CD4-positive, CD25-positive, alpha-beta regulatory T cell (primary cell): Measurements from ENCODE around the gene TYW1B. TPM values are rescaled to one million over a fixed set of nuclear protein-coding genes. Genes with fewer than 3 reads are reported as not detected.
"Not testable (repeated sequence)": the region's sequence is repeated elsewhere in the genome, so short reads cannot be mapped to it uniquely, and the experiment has no call there.

ENCODE experiments used
- ATAC-seq, 2 donors: fragments of 150-1000 bp; cut with Tn5 transposase; one replicate each; pipeline ENCODE4 v1.10.0; 2021; ENCODE audit warnings: low read depth in 2 of 2, moderate number of reproducible peaks in 2 of 2, moderate library complexity in 1 of 2
- DNase-seq, 3 donors: peaks; one replicate each; pipeline versions ENCODE4 v3.0.0 to v3.0.0-alpha.2; 2012 to 2022; ENCODE audit warnings: mixed read lengths in 1 of 3
- H3K27ac ChIP-seq: one replicate; pipeline ENCODE4 v1.7.0; 2013; ENCODE audit warnings: mild to moderate bottlenecking, low read length; ENCODE audit not compliant: insufficient read depth, poor library complexity, severe bottlenecking
- H3K27me3 ChIP-seq: one replicate; pipeline ENCODE4 v1.7.0; 2013; ENCODE audit warnings: low read length; ENCODE audit not compliant: control insufficient read depth, insufficient read depth
- H3K36me3 ChIP-seq: one replicate; pipeline ENCODE4 v1.7.0; 2013; ENCODE audit warnings: mild to moderate bottlenecking, low read length, moderate library complexity; ENCODE audit not compliant: control insufficient read depth, insufficient read depth
- H3K4me1 ChIP-seq: 2 replicates; pipeline ENCODE4 v1.7.0; 2013; ENCODE audit warnings: mild to moderate bottlenecking, low read length; ENCODE audit not compliant: insufficient read depth, control insufficient read depth, poor library complexity, severe bottlenecking
- H3K4me3 ChIP-seq: one replicate; pipeline ENCODE4 v1.7.0; 2013; ENCODE audit warnings: low read depth, mild to moderate bottlenecking, low read length, moderate library complexity
- H3K9me3 ChIP-seq, 2 experiments: 1 replicate in 1 of 2; 2 replicates in 1 of 2; pipeline ENCODE4 v1.7.0; 2013; ENCODE audit warnings: low read length in 2 of 2, mild to moderate bottlenecking in 1 of 2, moderate library complexity in 1 of 2; ENCODE audit not compliant: control insufficient read depth in 2 of 2
- H3K27ac Mint-ChIP-seq, 3 donors: one replicate each; pipeline ENCODE4 v1.8.0; 2020 to 2022; ENCODE audit warnings: mild to moderate bottlenecking in 3 of 3, mixed read lengths in 3 of 3, moderate library complexity in 2 of 3
- H3K27me3 Mint-ChIP-seq: one replicate; pipeline ENCODE4 v1.8.0; 2022; ENCODE audit warnings: mild to moderate bottlenecking, mixed read lengths
- H3K36me3 Mint-ChIP-seq: one replicate; pipeline ENCODE4 v1.8.0; 2020; ENCODE audit warnings: mixed read lengths
- H3K4me1 Mint-ChIP-seq, 4 donors: one replicate each; pipeline ENCODE4 v1.8.0; 2020 to 2022; ENCODE audit warnings: mixed read lengths in 4 of 4, mild to moderate bottlenecking in 1 of 4
- H3K4me3 Mint-ChIP-seq, 4 donors: one replicate each; pipeline ENCODE4 v1.8.0; 2020 to 2022; ENCODE audit warnings: mild to moderate bottlenecking in 4 of 4, mixed read lengths in 4 of 4, moderate library complexity in 3 of 4
- H3K9me3 Mint-ChIP-seq, 7 donors: one replicate each; pipeline ENCODE4 v1.8.0; 2020 to 2022; ENCODE audit warnings: mixed read lengths in 7 of 7, mild to moderate bottlenecking in 3 of 7, moderate library complexity in 2 of 7
- polyA plus RNA-seq, 4 donors: library from polyadenylated mRNA; unstranded; fragments of 300-500 nt; fragmentation: Illumina TruSeq; gene quantifications; one replicate each; pipeline ENCODE4 v1.2.3, GENCODE V29; 2021
- total RNA-seq: library from RNA; stranded (reverse); gene quantifications from one replicate; pipeline ENCODE4 v1.2.3, GENCODE V29; 2022

The TYW1B gene
- total and polyA plus RNA-seq, 5 donors from 2014 or later: 0.46 to 9.8 (median 0.82) TPM

DNA sequence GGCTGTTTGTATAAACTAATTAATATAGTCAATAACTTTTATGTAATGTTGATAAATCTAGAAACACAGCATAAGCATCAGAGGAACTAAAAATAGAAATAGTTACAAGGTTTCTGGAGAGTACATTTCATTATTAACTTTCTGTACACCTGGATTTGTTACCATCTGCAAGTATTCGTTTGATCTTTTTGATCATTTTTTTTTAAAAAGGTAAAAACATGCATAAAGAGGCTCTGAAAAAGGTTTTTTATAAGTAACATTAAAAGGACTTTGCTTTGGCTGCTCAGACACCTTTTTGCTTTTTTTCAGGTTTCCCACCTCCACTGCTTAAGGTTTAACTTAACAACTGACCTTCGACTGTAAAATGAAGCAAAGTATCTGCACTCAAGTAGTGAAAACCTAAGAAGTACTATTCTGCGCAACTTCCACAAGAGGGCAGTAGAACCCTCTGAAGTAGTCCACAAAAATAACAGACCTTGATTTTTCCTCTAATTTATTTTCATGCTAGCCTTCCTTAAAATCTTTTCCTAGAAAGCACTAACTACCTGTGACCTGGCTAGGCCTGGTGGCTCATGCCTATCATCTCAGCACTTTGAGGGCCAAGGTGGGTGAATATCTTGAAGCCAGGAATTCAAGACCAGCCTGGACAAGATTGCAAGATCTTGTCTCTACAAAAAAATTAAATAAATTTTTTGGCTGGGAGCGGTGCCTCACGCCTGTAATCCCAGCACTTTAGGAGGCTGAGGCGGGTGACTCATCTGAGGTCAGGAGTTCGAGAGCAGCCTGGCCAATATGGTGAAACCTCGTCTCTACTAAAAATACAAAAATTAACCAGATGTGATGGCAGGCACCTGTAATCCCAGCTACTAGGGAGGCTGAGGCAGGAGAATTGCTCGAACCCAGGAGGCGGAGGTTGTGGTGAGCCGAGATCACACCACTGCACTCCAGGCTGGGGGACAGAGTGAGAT is 4.0 kb downstream of the TYW1B start:
- not testable (repeated sequence) for H3K4me3 ChIP-seq, H3K27ac ChIP-seq, H3K27me3 Mint-ChIP-seq, H3K27me3 ChIP-seq, H3K27ac Mint-ChIP-seq, H3K4me1 ChIP-seq, H3K36me3 Mint-ChIP-seq, H3K9me3 Mint-ChIP-seq, H3K36me3 ChIP-seq, H3K9me3 ChIP-seq, ATAC-seq
- peaks cover 6 to 27% (median 11%) of the 10 kb centered on the region in 4 donors for H3K4me1 Mint-ChIP-seq
- peak in 2 of 3 donors; percentile 22 to 52 for DNase-seq
- peak overlapping the region in 2 of 4 donors; percentile 65 to 78 for H3K4me3 Mint-ChIP-seq

DNA sequence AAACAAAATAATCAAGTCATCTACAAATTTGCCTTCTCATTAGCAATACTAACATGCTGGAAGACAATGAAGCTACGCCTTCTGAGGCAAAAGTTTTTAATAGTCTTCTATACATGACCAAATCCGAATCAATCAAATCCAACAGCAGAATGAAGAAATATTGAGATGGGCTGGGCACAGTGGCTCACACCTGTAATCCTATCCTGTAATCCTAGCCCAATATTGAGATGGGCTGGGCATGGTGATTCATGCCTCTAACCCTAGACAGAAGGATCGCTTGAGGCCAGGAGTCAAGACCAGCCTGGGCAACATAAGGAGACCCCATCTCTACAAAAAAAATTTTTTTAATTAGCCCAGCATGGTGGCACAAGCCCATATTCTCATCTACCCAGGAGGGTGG is 5.5 kb downstream of the TYW1B start:
- H3K4me1 ChIP-seq, H3K9me3 ChIP-seq, H3K9me3 Mint-ChIP-seq, DNase-seq, H3K4me3 Mint-ChIP-seq, H3K27ac ChIP-seq, ATAC-seq, H3K27ac Mint-ChIP-seq, H3K27me3 Mint-ChIP-seq, H3K36me3 ChIP-seq, H3K4me3 ChIP-seq, H3K27me3 ChIP-seq: not testable (repeated sequence)
- peaks cover 15% of the 10 kb centered on the region for H3K36me3 Mint-ChIP-seq
- H3K4me1 Mint-ChIP-seq: peaks cover 5 to 26% (median 8%) of the 10 kb centered on the region in 4 donors

DNA sequence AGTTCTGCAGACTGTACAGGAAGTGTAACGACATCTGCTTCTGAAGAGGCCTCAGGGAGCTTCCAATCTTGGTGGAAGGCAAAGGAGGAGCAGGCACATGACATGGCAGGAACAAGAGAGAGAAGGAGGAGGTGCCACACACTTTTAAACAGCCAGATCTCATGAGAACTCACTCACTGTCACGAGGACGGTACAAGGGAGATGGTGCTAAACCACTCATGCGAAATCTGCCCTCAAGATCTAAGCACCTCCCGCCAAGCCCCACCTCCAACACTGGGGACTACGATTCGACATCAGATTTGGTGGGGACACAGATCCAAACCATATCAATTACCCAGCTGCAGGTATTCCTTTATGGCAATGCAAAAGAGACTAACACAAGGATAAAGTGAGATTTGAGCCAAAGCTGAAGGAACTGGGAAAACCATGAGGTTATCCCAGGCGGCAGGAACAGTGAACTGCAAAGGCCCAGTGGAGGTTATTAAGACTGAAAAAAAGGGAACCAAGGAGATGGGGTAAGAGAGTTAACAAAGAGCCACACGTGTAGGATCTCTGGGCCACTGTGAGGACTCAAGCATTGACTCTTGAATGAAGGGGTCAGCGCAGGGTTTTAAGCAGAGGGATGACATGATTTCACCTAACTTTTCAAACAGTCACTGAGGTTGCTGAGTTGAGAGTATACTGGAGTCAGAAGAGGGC is 9.2 kb downstream of the TYW1B start:
- H3K27ac Mint-ChIP-seq, H3K4me1 ChIP-seq, H3K9me3 ChIP-seq, H3K36me3 ChIP-seq, ATAC-seq, H3K27ac ChIP-seq, H3K27me3 Mint-ChIP-seq, H3K4me3 ChIP-seq, DNase-seq, H3K4me3 Mint-ChIP-seq, H3K9me3 Mint-ChIP-seq, H3K27me3 ChIP-seq: not testable (repeated sequence)
- Mint-ChIP-seq H3K36me3 (peaks cover 21% of the 10 kb centered on the region), H3K4me1 (peaks cover under 1 to 13% (median 4%) of the 10 kb centered on the region in 4 donors)

- Mint-ChIP-seq H3K4me1 (peaks cover 0 to 13% (median 3%) of the 10 kb centered on the region in 4 donors), H3K27ac (peak overlapping the region in 1 of 3 donors; percentile 15), H3K36me3 (peaks cover 24% of the 10 kb centered on the region)
- not testable (repeated sequence) for H3K27me3 ChIP-seq, H3K4me3 Mint-ChIP-seq, H3K27me3 Mint-ChIP-seq, H3K27ac ChIP-seq, H3K4me1 ChIP-seq, H3K4me3 ChIP-seq, ATAC-seq, H3K9me3 Mint-ChIP-seq, H3K9me3 ChIP-seq, H3K36me3 ChIP-seq
- peak in 1 of 3 donors; percentile 22 for DNase-seq
Observed at GRCh38 chr7:72817661-72818060, 10.3 kb downstream of the TYW1B start.

GRCh38 chr7:72816370-72817157 is 11.4 kb downstream of the TYW1B start:
- H3K36me3 ChIP-seq, ATAC-seq, H3K27ac Mint-ChIP-seq, H3K4me1 ChIP-seq, H3K9me3 ChIP-seq, DNase-seq, H3K27me3 Mint-ChIP-seq, H3K9me3 Mint-ChIP-seq, H3K4me3 ChIP-seq, H3K4me3 Mint-ChIP-seq, H3K27ac ChIP-seq, H3K27me3 ChIP-seq: not testable (repeated sequence)
- Mint-ChIP-seq H3K36me3 (peaks cover 24% of the 10 kb centered on the region), H3K4me1 (peaks cover 0 to 10% (median 1%) of the 10 kb centered on the region in 4 donors)

DNA sequence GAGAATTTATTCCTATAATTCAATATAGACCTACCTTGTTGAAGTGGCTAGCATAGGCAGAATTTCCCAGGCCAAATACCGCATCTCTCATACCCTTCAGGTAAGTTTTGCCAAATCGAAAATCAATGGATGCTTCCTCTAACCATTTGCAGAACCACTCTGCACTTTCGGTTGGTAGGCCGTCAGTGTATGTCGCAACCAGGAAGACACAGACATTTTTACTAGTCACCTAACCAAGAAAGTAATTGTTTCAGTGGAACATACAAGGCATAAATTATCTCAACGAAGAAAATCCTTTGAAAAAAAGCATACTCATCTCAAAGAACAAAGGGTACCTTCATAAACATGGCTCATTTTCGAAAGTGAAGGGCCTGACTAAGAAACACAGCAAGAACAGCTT is 17.6 kb downstream of the TYW1B start:
- H3K4me1 ChIP-seq, H3K27ac Mint-ChIP-seq, H3K9me3 Mint-ChIP-seq, H3K9me3 ChIP-seq, H3K4me3 Mint-ChIP-seq, H3K27me3 Mint-ChIP-seq, DNase-seq, H3K27ac ChIP-seq, H3K4me1 Mint-ChIP-seq, ATAC-seq, H3K4me3 ChIP-seq, H3K27me3 ChIP-seq: not testable (repeated sequence)
- H3K36me3 Mint-ChIP-seq: peaks cover 29% of the 10 kb centered on the region
- peaks cover 13% of the 10 kb centered on the region for H3K36me3 ChIP-seq

- peaks cover 17% of the 10 kb centered on the region for H3K36me3 ChIP-seq
- H3K36me3 Mint-ChIP-seq: peaks cover 30% of the 10 kb centered on the region
- not testable (repeated sequence) for H3K4me3 Mint-ChIP-seq
Observed at GRCh38 chr7:72808511-72808910, 19.5 kb downstream of the TYW1B start.

More at GRCh38 chr7:72808511-72808910, 19.5 kb downstream of the TYW1B start:
- H3K27me3 ChIP-seq, H3K4me1 Mint-ChIP-seq, ATAC-seq, H3K27me3 Mint-ChIP-seq, H3K4me1 ChIP-seq, H3K4me3 ChIP-seq, H3K9me3 Mint-ChIP-seq, H3K9me3 ChIP-seq, DNase-seq, H3K27ac ChIP-seq, H3K27ac Mint-ChIP-seq: not testable (repeated sequence)
